HG02678 (cell line): Measurements from ENCODE around the gene BIRC3.

Experiments
- ATAC-seq: cut with Tn5 transposase; IDR thresholded peaks from one replicate; pipeline ENCODE4 v1.9.1; 2021; ENCODE audit warnings: mild to moderate bottlenecking, moderate library complexity; ENCODE audit not compliant: unreplicated experiment

Gene BIRC3

DNA sequence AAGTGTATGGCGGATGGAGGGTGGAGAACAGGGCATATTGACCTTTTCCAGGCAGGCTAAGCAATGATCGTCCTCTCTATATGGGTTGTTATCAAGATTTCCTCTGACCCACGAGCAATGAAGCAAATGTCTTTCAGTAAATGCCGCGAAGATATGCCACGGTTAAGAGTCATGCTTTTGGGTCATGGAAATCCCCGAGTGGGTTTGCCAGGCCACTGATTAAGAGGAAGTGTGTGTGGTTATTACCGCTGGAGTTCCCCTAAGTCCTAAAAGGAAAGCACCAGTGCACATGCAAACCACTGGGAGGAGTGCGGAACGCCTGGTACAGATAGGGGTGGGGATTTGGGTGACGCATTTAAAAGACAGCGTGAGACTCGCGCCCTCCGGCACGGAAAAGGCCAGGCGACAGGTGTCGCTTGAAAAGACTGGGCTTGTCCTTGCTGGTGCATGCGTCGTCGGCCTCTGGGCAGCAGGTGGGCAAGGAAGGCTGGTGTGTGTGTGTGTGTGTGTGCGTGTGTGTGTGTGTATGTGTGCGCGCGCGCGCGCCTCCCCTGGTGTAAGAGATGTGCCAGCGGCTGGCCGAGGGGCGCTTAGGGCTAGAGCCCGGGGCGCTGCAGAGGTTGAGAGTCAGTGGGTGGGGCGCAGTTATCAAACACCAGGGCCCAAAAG is at the start of gene BIRC3:
Gene BIRC3, plus strand, starts transcription at position 386 of the 669 bp plus-strand sequence. CDS start 7,026 bp downstream, outside the sequence.
- peak; percentile 82 for ATAC-seq

DNA sequence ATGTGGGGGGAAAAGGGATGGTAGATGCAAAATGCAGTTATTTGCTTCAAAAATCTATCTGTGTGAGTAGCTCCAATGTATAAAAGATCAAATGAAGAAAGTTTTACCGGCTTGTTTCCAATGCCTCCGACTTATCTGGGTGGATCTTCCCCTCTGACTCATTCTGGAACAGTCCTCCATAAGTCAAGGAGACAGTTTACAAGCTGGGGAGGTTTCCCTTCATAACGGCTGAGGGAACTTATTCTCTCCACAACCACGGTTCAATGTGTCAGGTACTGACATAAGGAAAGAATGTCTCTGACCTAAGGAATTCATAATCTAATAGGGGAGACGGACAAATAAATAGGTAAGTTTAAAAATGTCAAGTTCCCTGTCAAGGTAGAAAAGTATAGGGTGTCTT is 49.7 kb upstream of the BIRC3 start:
- no peak for ATAC-seq

DNA sequence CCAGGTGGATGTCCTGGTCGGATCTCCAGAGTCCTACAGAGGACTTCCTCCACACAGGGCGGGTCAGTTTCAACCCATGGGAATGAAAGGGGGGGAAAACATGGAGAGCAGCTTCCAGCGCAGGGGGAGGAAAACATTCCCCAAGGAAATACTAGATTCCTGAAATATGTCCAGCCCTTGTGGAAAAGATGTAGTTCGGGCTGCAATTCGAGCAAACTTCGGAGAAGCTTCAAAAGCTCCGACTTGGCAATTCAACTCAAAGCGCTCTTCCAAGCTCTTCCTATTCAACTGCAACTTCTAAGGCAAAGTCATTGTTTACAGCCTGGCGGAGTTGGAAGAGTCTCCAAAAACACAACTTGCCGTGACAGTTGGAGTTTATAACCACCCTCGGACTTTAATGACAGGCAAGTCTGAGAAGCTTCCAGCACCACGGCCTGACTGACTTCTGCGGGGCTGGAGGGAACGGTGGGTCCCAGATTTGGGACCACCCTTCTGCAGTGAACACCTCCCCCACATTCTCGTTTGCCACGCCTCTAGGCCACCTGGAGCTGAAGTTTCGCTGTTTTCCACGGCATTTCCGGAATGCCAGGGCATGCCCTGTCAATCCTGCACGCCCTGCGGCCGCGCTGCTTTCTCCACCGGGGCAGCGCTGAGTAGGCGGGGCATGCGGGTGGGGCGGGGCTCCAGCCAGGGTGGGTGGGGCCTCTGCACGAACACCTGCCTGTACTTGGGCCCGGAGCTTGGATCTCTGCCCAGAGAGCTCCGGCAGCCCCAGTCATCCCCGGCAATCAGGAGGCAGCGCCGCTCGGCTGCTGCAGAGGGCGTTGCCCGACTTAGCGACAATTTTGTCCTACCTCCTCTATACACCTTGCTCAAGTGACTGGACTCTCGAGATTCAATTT is 49.0 kb upstream of the BIRC3 start:
- ATAC-seq, result peak; percentile 96

DNA sequence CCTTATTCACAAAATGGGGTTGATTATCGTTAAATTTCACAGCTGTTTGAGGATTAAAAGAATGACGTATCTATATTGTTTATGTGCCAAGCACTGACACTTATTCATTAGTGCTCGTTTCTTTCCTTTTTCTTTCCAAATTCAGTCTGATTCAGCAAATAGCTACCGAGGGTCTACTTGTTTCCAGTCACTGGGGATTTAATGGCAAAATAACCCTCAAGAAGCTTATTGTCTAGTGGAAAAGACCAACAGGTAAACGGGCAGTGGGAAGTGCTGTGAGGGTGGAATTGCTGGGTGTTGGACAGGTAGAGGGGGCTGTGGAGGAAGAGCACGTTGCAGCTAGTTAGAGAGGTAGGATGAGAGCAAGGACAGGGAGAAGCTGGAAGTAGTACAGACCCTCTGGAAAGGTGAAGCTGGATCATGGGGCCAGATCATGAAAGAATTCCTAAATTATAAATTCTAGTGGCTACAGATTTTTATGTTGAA is 48.3 kb upstream of the BIRC3 start:
- ATAC-seq, result no peak

DNA sequence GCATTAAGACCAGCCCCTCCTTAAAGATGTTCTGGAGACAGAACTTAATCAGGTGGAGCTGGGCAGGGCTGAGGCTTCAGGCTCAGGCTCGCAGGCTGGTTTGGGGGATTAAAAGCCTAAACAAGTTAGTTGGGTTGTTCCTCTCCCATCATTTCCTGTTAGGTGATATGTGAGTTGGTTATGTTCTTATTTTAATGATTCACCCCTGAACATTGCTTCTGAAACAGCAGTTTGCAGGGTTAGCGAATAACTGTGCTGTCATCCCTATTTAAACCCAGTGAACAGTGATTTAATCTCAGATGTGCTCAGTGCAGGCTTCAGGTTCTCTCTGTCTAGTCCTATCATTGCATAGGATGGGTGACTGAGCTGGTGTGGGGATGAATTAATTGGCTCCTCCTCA is 47.4 kb upstream of the BIRC3 start:
- ATAC-seq, result no peak

DNA sequence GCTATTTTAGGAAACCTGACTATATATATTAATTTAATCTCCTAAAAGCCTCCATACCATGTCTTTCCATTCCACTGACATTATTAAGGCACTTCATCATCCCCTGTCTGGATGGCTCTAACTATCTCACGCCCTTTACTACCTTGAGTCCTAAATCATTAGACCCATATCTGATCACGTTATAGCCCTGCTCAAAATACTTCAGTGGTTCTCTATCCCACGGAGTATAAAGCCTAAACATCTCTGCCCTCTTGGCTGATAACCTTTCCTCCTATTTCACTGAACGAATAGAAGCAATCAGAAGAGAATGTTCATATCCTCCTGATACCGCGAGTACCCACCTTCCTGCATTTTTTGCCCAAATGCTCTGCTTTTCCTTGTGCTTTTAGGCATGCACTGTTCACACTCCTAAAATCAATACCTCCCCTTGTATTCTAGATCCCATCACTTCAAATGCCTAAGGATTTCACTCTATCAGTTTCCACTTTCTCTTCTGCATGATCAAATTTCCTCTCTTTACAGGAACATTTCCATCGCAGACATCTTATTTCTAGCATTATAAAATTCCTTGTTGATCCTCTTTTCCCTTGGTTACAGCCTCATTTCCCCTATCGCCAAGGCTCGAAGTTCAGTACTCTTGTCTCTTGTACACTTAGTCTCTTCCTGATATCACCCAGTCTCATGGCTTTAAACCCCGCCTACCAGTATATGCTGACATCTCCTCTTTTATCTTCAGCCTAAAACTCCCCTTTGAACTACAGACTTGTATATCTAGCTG is 45.0 kb upstream of the BIRC3 start:
- ATAC-seq, result no peak

DNA sequence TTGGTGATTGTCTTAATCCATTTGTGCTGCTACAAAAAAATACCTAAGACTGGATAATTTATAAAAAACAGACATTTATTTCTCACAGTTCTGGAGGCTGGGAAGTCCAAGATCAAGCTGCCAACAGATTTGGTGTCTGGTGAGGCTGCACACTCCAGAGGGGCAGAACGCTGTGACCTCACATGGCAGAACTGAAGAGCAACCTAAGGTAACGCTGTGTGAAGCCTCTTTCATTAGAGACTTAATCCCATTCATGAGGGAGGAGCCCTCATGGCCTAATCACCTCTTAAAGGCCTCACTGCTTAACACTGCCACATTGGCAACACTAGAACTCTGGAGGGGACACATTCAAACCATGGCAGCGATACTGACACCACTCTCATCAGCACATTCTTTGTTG is 42.7 kb upstream of the BIRC3 start:
- ATAC-seq, result no peak

DNA sequence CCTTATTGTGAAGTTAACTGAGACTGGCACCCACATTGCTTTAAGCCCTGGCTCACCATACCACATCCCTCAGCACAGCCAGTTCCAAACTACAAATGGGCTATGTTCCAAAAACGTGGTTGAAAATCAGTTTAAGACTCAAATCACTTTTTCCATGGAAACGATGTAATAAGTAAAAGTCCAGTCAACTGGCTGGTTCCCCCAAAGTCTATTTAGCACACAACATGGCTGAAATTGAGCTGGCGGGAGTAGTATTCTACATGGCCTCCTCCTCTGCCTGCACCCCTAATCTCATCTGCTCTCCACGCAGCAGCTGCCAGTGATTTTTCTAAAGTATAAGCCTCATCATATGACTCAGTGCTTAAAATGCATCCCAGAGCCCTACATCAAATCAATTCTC is 40.9 kb upstream of the BIRC3 start:
- ATAC-seq, result no peak

DNA sequence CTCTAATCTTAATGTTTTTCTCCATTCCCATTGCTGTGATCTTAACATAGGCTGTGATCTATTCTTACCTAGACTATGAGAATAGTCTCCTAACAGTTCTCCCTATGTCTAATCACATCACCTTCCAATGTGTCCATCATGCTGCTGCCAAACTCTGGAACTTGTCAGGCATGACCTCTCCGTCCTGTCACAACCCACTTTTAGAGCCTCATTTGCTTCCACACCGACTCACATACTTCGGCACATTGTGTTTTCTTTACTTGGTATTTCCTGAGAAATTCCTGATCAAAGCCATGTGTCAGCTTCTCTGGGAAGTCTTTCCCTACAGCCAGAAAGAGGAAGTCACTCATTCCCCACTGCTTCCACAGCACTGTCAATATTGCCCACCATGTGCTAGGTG is 40.5 kb upstream of the BIRC3 start:
- no peak for ATAC-seq

DNA sequence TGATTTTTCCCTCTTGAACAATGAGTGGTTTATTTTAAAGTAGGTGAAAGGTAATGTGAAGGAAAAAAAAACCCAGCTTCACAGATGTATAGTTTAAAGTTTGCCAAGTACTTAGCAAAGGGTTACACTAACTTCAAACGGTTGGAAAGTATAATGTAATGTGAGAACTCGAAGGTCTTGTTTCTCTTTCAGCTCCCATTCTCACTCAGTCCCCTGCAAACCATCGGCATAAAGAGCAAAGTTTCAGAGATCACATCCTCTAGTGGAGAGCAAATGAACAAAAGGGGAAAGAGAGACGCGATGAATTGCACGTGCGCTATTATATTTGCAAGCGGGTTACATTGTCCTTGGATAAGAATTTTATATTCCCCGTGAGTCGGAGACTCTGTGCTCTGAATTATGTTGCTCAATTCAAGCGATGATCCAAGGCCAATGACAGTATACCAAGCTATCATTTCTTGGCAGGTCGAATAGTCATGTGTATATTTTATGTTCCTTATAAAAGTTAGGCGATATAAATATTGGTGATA is 37.6 kb upstream of the BIRC3 start:
- peak; percentile 97 for ATAC-seq

DNA sequence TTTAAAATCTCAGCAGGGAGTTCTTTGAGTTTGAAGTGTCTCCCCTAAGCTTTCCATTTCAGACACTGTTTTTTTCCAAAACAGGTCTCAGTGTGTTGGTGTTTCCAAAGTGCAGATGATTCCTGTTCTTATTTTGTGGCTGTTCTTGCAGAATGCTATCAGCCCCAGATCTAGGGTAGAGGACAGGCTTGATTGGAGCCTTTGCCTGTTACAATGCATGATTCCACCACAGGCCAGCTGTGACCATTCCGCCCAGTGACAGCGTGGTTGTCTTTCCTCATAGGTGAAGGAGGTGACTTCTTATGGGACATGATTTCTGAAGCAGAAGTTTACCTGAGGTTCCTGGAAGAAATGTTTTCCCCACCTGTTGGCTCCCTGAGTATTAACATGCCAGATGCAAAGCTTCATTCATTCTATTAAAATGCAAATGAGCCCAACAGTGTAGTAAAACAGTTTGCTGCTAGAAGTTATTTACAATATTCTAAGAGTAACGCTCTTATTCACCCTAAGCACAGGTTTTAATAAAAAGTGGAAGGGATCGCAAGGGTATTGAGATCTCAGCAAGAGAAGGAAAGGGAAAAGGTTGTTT is 36.9 kb upstream of the BIRC3 start:
- no peak for ATAC-seq

DNA sequence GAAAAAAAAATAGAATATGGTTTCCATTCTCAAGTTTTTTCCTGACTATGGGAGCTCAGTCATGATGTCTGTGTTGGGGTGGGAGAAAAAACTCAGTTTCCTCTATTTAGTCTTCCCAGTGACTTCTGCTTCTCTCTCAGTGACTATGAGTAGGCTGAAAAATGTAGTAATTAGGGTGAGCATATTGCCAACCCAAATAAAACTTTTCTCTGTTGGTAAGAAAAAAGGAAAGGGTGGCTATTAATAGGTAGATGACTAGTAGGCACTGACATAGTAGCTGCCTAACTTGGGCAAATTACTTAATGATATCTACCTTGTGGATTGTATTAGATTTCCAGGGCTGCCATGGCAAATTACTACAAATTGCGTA is 34.2 kb upstream of the BIRC3 start:
- ATAC-seq, result no peak

DNA sequence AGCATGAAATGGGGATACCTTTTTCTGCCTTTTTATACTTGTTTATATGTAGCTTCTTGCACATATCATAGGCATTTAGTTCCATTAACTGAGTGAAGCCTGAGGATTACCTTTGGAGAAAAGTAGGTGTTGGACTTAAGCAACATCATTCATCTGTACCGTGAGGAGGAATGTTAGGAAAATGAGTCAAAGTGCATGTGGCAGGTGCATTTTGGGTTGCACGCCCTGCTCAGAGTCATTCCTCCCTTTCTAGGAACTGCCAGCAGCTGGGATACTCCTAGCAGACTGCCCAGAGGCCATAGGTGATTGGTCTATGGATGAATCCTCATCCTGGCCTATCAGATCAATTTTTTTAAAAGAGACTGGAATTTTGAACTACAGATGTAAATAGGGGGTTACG is 33.3 kb upstream of the BIRC3 start:
- ATAC-seq, result no peak

DNA sequence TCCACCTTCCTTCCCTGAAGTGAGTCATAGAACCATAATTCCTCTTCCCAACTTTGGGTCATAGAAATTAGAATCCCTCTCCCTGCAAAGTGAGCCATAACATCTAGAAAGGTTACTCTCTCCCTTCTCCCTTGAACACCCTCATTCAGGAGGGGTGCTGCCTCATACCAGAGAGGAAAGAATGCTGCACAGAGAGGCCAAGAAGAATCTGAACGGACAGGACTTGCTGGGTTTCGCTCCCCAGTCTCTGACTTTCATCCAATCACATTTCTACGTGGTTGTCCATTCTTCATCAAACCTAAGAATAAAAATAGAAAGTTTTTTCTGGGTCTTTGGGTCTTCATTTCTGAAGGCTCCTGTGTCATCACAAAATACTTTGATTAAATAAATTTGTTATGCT is 31.0 kb upstream of the BIRC3 start:
- no peak for ATAC-seq

DNA sequence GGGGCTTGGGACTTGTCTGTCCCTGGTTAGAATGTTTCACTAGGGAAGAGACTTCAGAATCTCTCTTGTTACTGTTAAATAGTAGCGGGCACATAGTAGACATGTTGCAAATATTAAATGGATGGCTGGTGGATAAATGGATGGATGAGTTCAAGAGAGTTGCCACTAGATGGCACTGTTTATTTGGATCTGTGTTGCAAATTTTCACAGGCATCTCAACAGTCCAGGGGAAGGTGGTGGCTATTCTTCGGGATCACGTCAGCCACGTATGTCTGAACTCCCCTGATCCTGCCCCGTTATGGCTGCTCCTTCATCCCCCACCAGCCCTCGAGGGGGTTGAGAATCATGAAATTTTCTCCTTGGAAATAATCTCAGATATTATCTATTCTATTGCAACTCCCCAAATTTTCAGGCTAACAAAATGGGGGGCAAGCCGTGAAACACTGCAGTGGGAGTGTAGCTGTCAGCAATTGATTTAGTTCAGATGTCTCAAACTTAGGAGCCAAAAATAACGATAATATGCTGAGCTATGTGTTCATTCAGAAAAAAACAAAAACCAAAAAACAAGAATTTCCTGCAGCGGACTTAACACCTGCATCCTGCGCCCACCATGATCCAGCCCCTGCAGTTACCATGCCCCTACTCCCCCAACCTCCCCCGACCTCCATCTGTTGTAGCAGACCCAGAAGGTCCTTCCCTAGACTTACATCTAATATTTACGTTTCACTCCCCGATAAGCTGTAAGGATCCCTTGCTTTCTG is 29.1 kb upstream of the BIRC3 start:
- peak; percentile 90 for ATAC-seq

DNA sequence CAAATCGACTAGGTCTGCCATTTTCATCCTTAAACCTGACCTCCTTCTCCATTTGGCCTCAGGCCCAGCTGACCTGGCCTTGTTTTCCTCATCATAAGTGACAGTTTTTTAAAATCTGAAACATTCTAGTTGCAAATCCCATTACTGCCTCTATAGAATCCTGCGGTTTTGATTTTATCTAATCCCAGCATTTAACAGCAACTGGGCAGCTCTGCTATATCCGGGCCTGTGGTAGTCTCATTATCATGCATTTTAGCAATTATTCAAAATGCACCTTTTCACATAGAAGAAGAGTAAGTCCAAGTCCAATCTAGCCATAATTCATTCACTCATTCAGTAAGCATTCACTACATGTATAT is 28.6 kb upstream of the BIRC3 start:
- ATAC-seq, result no peak

DNA sequence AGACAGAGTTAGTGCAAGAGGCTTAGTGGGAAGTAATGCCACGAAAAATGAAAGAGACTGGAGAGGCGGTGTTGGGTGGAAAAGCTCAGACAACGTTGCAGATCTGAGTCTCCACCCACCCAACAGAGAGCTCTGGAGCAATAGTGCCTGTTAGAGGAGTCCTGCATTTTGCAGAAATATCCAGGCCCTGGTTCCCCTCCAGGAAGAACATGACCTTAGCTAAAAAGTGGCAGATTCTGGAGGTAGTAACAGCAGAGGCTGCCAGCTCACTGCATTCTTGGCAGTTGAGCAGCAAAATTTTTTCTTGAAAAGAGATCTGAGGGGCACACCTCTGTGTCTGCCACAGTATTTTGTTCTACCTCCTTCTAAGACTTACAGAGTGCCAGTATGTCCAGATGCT is 27.7 kb upstream of the BIRC3 start:
- no peak for ATAC-seq

DNA sequence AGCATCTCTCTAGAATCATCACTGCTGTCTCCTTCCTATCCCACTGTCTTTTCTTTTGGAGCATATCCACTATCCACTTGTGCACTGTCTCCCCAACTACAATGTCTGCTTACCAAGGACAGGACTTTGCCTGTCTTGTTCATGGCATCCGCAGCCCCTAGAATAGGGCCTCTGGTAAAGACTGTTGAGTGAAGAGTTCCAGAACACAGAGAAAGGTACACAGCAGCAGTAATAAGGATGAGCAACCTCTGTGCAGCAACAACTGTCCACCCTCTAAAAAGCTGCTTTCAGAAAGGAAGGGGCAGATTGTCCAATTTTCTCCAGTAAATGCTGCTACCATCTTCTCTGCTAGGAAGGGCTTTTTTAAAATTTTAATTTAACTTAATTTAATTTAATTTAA is 25.5 kb upstream of the BIRC3 start:
- no peak for ATAC-seq

DNA sequence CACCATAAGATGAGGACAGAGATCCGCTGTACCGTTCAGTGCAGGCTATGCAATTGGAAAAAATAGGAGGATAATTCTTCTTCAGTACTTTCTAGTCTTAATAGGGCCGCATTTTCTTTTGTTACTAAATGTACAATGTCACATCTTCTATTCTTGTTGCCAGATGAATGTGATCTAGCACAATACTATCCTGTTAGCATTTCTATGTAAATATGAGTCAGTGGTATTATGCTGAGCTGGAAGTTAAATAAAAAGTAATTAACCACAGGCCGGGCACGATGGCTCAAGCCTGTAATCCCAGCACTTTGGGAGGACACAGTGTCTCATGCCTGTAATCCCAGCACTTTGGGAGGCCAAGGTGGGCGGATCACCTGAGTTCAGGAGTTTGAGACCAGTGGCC is 24.4 kb upstream of the BIRC3 start:
- no peak for ATAC-seq
